CD4-positive, alpha-beta T cell treated with Interleukin-4 for 1 hour (primary cell): ENCODE data around the gene MYOM3.

ENCODE experiments used
- DNase-seq, 2 donors: peaks; one replicate each; pipeline ENCODE4 v3.0.0-alpha.2; 2020 to 2022

MYOM3 gene

GRCh38 chr1:24113641-24114033 is 1.7 kb upstream of the MYOM3 start:
- no peak for DNase-seq

GRCh38 chr1:24111262-24111995 is 506 bp downstream of the MYOM3 start:
- no peak for DNase-seq

DNA sequence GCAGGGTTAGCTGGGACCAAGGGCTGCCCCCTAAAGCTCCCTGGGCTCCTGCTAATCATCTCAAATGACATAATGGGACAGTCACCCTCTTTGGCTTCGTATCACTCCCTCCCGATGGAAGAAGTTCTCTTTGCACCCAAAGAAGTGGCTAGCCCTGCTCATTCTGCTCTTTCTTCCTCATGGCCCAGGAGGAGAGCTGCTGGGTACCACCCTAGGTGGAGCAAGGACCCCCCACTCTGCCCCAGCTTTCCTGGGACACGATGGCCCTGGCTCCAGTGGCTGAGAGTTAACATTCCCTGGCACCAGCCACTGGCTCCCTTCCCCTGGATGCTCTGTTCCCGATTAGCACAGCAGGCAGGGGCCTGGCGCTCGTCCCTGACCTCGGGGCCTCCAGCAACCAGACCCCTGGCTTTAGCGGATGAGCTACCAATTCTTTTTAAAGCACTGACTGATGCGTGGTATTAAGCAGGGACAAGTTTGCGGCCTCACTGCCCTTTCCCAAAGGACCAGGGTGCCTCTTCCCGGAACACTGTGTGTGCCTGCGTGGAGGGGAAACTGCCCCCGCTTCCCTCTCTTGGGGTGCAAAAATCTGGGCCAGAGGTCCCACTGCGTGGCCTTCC is 1.2 kb downstream of the MYOM3 start:
- DNase-seq, result no peak

GRCh38 chr1:24109686-24110475 is 2.1 kb downstream of the MYOM3 start:
- DNase-seq, result no peak

GRCh38 chr1:24109166-24109483 is 2.8 kb downstream of the MYOM3 start:
- DNase-seq, result no peak

GRCh38 chr1:24108334-24109165 is 3.4 kb downstream of the MYOM3 start:
- DNase-seq, result no peak

GRCh38 chr1:24107462-24108138 is 4.3 kb downstream of the MYOM3 start:
- no peak for DNase-seq

GRCh38 chr1:24105368-24106160 is 6.4 kb downstream of the MYOM3 start:
- no peak for DNase-seq

DNA sequence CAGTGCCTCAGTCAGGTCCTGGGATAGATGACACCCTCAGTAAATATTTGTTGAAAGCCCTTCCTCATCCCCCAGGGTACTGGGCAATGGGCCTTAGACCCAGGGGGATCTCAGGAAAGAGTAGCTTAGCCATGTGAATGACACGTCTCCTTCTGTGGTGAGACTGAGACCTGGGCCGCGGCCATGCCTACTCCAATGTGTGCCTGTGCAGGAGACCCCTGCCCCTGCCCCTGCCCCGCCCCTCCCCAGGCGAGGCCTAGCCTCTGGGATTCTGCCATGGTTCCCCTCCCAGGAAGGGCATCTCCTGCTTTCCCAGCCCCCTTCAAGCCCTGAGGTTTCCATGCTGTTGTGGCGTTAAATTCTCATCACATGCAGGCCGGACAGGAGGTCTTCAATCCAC is 7.1 kb downstream of the MYOM3 start:
- DNase-seq, result no peak

GRCh38 chr1:24103879-24104278 is 8.1 kb downstream of the MYOM3 start:
- DNase-seq, result no peak

DNA sequence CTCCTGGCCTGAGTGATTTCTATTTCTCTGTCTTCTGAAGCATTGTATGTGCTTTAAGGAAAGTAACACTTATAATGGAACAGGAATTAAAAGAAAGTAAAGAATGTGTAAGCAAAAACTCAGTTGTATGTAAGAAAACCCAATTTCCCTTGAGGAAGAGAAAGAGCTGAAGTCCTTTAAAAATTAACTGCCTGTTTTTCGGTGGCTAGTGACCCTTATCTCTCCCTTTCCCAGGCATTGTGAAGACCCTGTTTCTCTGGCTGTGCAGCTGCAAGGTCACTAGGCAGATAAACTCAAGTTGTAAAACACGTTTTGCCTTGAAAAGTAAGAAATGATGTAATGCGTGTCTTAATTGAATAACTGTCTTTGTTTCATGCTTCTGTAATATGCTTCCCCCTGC is 8.5 kb downstream of the MYOM3 start:
- DNase-seq, result no peak

GRCh38 chr1:24102961-24103360 is 9.0 kb downstream of the MYOM3 start:
- no peak for DNase-seq

GRCh38 chr1:24101796-24102586 is 9.9 kb downstream of the MYOM3 start:
- DNase-seq, result no peak

DNA sequence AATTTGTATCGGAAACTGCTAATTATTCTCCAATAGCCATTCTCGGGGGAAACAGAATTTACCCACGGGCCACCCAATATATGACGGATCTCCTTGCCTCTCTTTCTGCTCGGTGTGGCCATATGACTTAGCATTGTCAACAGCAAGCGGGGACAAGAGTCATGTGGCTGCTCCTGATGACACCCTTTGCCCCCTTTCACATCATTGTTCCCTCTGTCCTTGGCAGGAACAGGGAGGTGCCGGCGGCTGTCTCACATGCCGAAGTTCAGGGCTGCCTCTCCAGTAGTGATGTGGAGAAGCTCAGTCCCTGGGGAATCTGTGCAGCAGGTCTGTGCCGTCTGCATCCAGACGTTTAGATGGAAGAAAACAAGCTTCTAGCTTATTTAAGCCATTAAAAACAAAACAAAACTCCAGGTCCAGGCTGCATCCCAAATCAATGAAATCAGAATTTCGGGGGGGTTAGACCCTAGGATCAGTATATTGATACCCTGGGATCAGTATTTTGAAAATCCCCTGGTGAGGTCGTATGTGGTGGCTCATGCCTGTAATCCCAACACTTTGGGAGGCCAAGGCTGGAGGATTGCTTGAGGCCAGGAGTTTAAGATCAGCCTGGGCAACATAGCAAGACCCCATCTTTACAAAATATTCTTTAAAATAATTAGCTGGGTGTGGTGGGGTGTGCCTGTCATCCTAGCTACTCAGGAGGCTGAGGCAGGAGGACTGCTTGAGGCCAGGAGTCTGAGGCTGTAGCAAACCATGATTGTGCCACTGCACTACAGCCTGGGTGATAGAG is 10.8 kb downstream of the MYOM3 start:
- DNase-seq, result no peak

GRCh38 chr1:24098943-24099638 is 12.8 kb downstream of the MYOM3 start:
- no peak for DNase-seq

DNA sequence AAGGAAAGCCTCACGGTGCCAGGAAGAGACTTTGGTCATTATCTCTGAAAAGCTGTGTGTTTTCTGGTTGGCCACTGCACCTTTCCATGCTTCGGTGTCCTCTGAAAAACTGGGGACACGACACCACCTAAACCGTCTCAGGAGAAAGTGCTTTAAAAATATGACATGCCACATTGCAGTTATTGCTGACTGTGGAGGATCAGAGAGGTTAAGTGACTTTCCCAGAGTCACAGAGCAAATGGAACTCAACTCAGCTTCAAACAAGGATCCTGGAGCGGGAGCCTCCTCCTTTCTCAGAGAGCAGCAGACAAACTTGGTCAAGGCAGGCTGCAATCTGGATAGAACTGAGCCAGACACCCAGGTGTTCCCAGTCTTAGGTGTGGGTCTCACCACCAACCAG is 13.8 kb downstream of the MYOM3 start:
- no peak for DNase-seq

DNA sequence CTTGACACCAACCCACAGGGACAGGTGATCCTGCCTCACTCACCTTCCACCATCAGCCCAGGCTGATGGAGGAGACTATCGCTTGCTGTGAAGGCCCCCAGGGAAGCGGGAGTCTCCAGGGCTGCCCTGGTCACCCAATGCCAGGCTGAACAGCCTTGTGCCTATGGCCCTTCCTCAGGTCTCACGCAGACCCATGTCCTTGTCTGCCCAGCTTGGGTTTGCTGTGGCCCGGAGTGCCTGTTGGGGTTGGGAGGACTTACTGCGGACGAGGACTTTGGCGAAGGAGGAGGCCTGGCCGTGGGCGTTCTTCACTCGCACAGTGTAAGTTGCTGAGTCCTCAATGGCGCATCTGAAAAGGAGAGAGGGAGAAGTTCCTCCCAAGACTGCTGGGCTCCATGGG is 14.3 kb downstream of the MYOM3 start:
- no peak for DNase-seq

- DNase-seq, result no peak
Measured at GRCh38 chr1:24096739-24097103, 15.2 kb downstream of the MYOM3 start.

DNA sequence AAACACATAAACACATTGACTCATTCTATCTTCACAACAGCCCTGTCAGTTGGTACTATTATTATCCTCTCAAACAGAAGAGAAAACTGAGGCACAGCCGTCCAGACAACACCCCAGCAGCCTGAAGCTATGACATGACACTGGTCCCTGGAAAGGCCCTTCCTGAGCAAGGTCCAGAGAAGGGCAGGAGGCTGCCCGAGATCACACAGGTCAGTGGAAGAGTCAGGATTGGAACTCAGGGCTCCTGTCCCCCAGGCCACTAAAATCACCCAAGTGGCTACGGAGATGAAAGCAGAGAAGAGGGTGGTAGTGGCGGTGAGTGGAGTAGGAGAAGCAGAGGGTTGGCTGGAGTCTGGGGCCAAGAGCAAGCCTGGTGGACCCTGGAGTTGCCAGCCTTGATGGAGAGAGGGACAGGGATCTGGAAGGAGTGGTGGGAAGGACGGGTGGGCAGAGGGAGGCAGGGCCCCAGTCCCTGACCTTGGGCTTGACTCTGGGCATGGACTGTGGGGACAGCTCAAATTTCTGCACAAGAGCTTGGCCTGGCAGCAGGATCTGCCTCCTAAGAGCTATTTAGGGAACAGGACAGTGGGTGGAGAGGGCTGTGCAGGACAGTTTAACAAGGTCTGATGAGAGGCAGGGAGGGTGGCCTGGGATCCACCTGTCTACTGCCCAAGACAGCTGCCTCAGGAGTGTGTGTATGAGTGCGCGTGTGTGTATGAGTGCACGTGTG is 15.8 kb downstream of the MYOM3 start:
- no peak for DNase-seq
